ENCODE results near the gene MAP6D1. TPM values are rescaled to one million over a fixed set of nuclear protein-coding genes. Genes with fewer than 3 reads are reported as not detected.
"Not testable (repeated sequence)": the region's sequence is repeated elsewhere in the genome, so short reads cannot be mapped to it uniquely, and the experiment has no call there.

MAP6D1 gene
- total RNA-seq, 4 donors from 2014 or later = 4.7 to 7.9 (median 5.7) TPM

- H3K9me3 ChIP-seq = no peaks in the 10 kb centered on the region
- H3K4me3 ChIP-seq = no peak overlapping the region
- DNase-seq (ENCODE audit: low spot score in 2 of 2) = no peak
- TF ChIP-seq POLR2AphosphoS5 (IDR thresholded peaks at IDR 0.05) (no peak), CTCF (IDR thresholded peaks at IDR 0.05) (no peak), EP300 (IDR thresholded peaks at IDR 0.05) (no peak), POLR2A (IDR thresholded peaks at IDR 0.05) (no peak)
- no peak overlapping the region for H3K27ac ChIP-seq
- 94% methylated on average over 16 of the region's 16 CpGs for WGBS
- peaks cover 5% of the 10 kb centered on the region for H3K4me1 ChIP-seq
- peaks cover 66% of the 10 kb centered on the region for H3K36me3 ChIP-seq
- H3K27me3 ChIP-seq = no peaks in the 10 kb centered on the region
These were observed 34.7 kb downstream of the MAP6D1 start for GRCh38 chr3:183790700-183791099.

DNA sequence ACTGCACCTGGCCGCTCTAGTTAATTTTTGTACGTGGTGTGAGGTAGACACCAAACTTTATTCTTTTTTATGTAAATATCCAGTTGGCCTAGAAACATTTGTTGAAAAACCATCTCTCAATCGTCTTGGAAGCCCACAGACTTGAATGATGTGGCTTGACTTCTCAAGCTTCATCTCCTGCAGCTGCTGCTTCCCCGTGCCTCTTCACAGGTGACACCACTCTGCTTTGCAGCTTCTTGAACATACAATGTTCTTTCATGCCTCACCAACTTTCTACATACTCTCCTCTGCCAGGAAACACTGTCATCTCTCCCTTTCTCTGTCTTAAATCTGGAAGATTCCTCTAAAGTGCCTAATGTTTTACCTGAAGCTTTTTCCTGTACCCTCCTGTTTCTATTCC lies 35.6 kb downstream of the MAP6D1 start:
- peaks cover 70% of the 10 kb centered on the region for H3K36me3 ChIP-seq
- TF ChIP-seq EP300 (IDR thresholded peaks at IDR 0.05) = no peak
- TF ChIP-seq CTCF (IDR thresholded peaks at IDR 0.05) = no peak
- no peak for TF ChIP-seq POLR2AphosphoS5 (IDR thresholded peaks at IDR 0.05)
- no peak for TF ChIP-seq POLR2A (IDR thresholded peaks at IDR 0.05)
- 94% methylated on average over 4 of the region's 4 CpGs for WGBS
- peaks cover 6% of the 10 kb centered on the region for H3K4me1 ChIP-seq
- DNase-seq (ENCODE audit: low spot score in 2 of 2) = no peak
- no peaks in the 10 kb centered on the region for H3K9me3 ChIP-seq
- H3K4me3 ChIP-seq = no peak overlapping the region
- no peak overlapping the region for H3K27ac ChIP-seq
- H3K27me3 ChIP-seq = no peaks in the 10 kb centered on the region

DNA sequence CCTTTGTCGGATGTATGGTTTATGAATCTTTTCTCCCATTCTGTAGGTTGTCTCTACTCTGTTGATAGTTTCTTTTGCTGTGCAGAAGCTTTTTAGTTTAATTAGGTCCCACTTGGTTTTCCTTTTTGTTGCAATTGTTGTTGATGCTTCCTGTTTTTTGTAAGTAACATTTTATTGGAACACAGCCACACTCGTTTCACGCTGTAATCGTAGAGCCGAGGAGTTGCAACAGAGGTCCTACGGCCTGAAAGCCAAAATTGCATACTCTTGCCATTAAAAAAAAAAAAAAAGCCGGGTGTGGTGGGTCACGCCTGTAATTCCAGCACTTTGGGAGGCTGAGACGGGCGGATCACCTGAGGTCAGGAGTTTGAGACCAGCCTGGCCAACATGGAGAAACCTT lies 40.9 kb downstream of the MAP6D1 start:
- H3K9me3 ChIP-seq; DNase-seq (ENCODE audit: low spot score in 2 of 2); H3K27me3 ChIP-seq; H3K27ac ChIP-seq; H3K4me3 ChIP-seq; H3K4me1 ChIP-seq: not testable (repeated sequence)
- H3K36me3 ChIP-seq = peaks cover 59% of the 10 kb centered on the region
- WGBS = 84% methylated on average over 10 of the region's 10 CpGs

DNA sequence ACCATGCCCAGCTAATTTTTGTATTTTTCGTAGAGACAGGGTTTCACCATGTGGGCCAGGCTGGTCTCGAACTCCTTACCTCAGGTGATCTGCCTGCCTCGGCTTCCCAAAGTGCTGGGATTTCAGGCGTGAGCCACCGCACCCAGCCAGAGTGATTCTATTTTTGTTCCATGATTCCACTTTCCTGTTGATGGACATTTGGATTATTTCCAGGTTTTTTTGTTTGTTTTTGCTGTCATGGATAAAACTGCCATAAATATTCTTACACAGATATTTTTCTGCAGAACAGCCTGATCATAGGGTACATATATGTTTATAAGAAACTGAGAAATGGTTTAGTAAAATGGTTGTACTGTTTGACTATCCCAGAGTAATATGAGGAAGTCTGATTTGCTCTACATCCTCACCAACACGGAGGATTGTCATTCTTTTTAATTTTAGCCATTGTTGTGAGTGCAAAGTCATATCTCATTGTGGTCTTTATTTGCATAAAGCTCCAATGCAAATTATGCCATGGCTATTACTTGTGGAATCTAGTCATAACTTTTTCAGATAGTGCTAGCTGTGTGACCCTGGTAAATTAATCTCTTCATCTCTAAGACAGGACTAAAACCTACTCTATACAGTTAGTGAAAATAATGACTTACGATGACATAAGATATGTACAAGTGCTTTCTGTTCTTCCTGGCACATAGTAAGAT lies 42.7 kb downstream of the MAP6D1 start:
- Histone ChIP-seq H3K9me3 (no peaks in the 10 kb centered on the region), H3K36me3 (peaks cover 72% of the 10 kb centered on the region), H3K4me1 (peaks cover 6% of the 10 kb centered on the region), H3K27me3 (no peaks in the 10 kb centered on the region), H3K27ac (no peak overlapping the region), H3K4me3 (no peak overlapping the region)
- TF ChIP-seq POLR2AphosphoS5 (IDR thresholded peaks at IDR 0.05) = no peak
- no peak for DNase-seq (ENCODE audit: low spot score in 2 of 2)
- WGBS = 68% methylated on average over 7 of the region's 7 CpGs

GRCh38 chr3:183781246-183781645 lies 44.1 kb downstream of the MAP6D1 start:
- Histone ChIP-seq H3K4me3 (no peak overlapping the region), H3K4me1 (peaks cover 6% of the 10 kb centered on the region), H3K27ac (no peak overlapping the region), H3K27me3 (no peaks in the 10 kb centered on the region), H3K9me3 (no peaks in the 10 kb centered on the region), H3K36me3 (peaks cover 68% of the 10 kb centered on the region)
- no peak for DNase-seq (ENCODE audit: low spot score in 2 of 2)
- WGBS = 92% methylated on average over 6 of the region's 6 CpGs
- TF ChIP-seq POLR2A (IDR thresholded peaks at IDR 0.05) = no peak

GRCh38 chr3:183779896-183780465 lies 45.4 kb downstream of the MAP6D1 start:
- no peak overlapping the region for H3K4me3 ChIP-seq
- H3K27me3 ChIP-seq = no peaks in the 10 kb centered on the region
- peaks cover 69% of the 10 kb centered on the region for H3K36me3 ChIP-seq
- TF ChIP-seq POLR2AphosphoS5 (IDR thresholded peaks at IDR 0.05) (no peak), CTCF (IDR thresholded peaks at IDR 0.05) (no peak), POLR2A (IDR thresholded peaks at IDR 0.05) (no peak), EP300 (IDR thresholded peaks at IDR 0.05) (no peak)
- 87% methylated on average over 14 of the region's 14 CpGs for WGBS
- no peak overlapping the region for H3K27ac ChIP-seq
- no peaks in the 10 kb centered on the region for H3K4me1 ChIP-seq
- H3K9me3 ChIP-seq = no peaks in the 10 kb centered on the region
- no peak for DNase-seq (ENCODE audit: low spot score in 2 of 2)
